Bronchial epithelial cell (primary cell): Measurements from ENCODE around the gene LEMD1. TPM values are rescaled to one million over a fixed set of nuclear protein-coding genes. Genes with fewer than 3 reads are reported as not detected.
A peak's percentile ranks its signal among the peaks of the same experiment; 100 is the strongest.

Experiments
- DNase-seq: peaks from one replicate; pipeline ENCODE4 v3.0.0-alpha.2; 2010; ENCODE audit warnings: low read depth
- FAIRE-seq: peaks from 2 replicates; lab custom pipeline; 2011; peaks lifted over from hg19 to GRCh38; lab: Jason Lieb, UNC
- H3K27me3 ChIP-seq: 2 replicates; pipeline ENCODE4 v1.5.1; 2011; ENCODE audit warnings: low read length; ENCODE audit not compliant: control insufficient read depth, insufficient read depth
- H3K36me3 ChIP-seq: 2 replicates; pipeline ENCODE4 v1.5.1; 2011; ENCODE audit warnings: low read length; ENCODE audit not compliant: control insufficient read depth, insufficient read depth
- H3K4me3 ChIP-seq: 2 replicates; pipeline ENCODE4 v1.5.1; 2011; ENCODE audit warnings: mild to moderate bottlenecking, low read depth, low read length, control low read depth
- CTCF ChIP-seq: IDR thresholded peaks from 2 replicates; pipeline ENCODE4 v1.5.1; 2011; ENCODE audit warnings: mild to moderate bottlenecking, moderate library complexity, low read length, control low read depth, inconsistent platforms; ENCODE audit not compliant: insufficient read depth, severe bottlenecking
- total RNA-seq: library from RNA; depleted of rRNA; stranded (reverse); fragments of >200 nt; gene quantifications from 2 replicates; pipeline ENCODE4 v1.2.1, GENCODE V29; 2014

Gene LEMD1
- total RNA-seq, 1 donor from 2014 or later, result 2.1 TPM

- H3K36me3 ChIP-seq, result no peaks in the 10 kb centered on the region
- no peak for TF ChIP-seq CTCF
- H3K4me3 ChIP-seq, result no peak overlapping the region
- FAIRE-seq, result no peak
- H3K27me3 ChIP-seq, result peaks cover 3% of the 10 kb centered on the region
- no peak for DNase-seq
These were observed 39.3 kb downstream of the LEMD1 start for GRCh38 chr1:205382561-205382960.

- Histone ChIP-seq H3K27me3 (peaks cover 3% of the 10 kb centered on the region), H3K36me3 (no peaks in the 10 kb centered on the region), H3K4me3 (no peak overlapping the region)
- FAIRE-seq (no peak), DNase-seq (no peak)
- TF ChIP-seq CTCF, result no peak
These were observed 40.6 kb downstream of the LEMD1 start for GRCh38 chr1:205381305-205381704.

GRCh38 chr1:205380882-205381281, 41.0 kb downstream of the LEMD1 start:
- H3K36me3 ChIP-seq, result no peaks in the 10 kb centered on the region
- TF ChIP-seq CTCF, result no peak
- FAIRE-seq (no peak), DNase-seq (no peak)
- H3K4me3 ChIP-seq, result no peak overlapping the region
- peaks cover 3% of the 10 kb centered on the region for H3K27me3 ChIP-seq

- FAIRE-seq (no peak), DNase-seq (no peak)
- H3K36me3 ChIP-seq, result no peaks in the 10 kb centered on the region
- TF ChIP-seq CTCF, result no peak
- peaks cover 3% of the 10 kb centered on the region for H3K27me3 ChIP-seq
- H3K4me3 ChIP-seq, result no peak overlapping the region
These were observed 42.8 kb downstream of the LEMD1 start for GRCh38 chr1:205379056-205379455.

GRCh38 chr1:205377355-205377754, 44.5 kb downstream of the LEMD1 start:
- H3K27me3 ChIP-seq, result peaks cover 8% of the 10 kb centered on the region
- no peaks in the 10 kb centered on the region for H3K36me3 ChIP-seq
- FAIRE-seq, result no peak
- no peak for TF ChIP-seq CTCF
- no peak overlapping the region for H3K4me3 ChIP-seq
- no peak for DNase-seq

- no peak for TF ChIP-seq CTCF
- DNase-seq (peak; percentile 79), FAIRE-seq (no peak)
- Histone ChIP-seq H3K27me3 (peaks cover 8% of the 10 kb centered on the region), H3K36me3 (no peaks in the 10 kb centered on the region), H3K4me3 (no peak overlapping the region)
These were observed 45.1 kb downstream of the LEMD1 start for GRCh38 chr1:205376739-205377138.
